Endothelial cell of umbilical vein (primary cell): ENCODE data around the gene ARID5A.

ENCODE experiments used
- CTCF ChIP-seq, 2 donors: IDR thresholded peaks; 1 replicate in 1 of 2; 2 replicates in 1 of 2; pipeline ENCODE4 v1.5.1; 2011; ENCODE audit warnings: low read length in 2 of 2, mild to moderate bottlenecking in 2 of 2, moderate library complexity in 2 of 2, control low read depth in 1 of 2, inconsistent platforms in 1 of 2, low read depth in 1 of 2; ENCODE audit not compliant: insufficient read depth in 1 of 2; ENCODE audit errors: extremely low read depth in 1 of 2
- EZH2 ChIP-seq: IDR thresholded peaks from 2 replicates; pipeline ENCODE4 v1.6.1; 2012; ENCODE audit warnings: borderline replicate concordance, low read depth, mild to moderate bottlenecking, moderate library complexity, low read length, inconsistent platforms; ENCODE audit not compliant: severe bottlenecking
- FOS ChIP-seq: IDR thresholded peaks from 2 replicates; pipeline ENCODE4 v1.6.1; 2011; ENCODE audit warnings: mild to moderate bottlenecking, low read length, moderate library complexity, borderline replicate concordance; ENCODE audit not compliant: insufficient read depth
- POLR2A ChIP-seq: IDR thresholded peaks from 2 replicates; pipeline ENCODE4 v1.6.1; 2012; ENCODE audit warnings: low read depth, mild to moderate bottlenecking, control low read depth, low read length
- POLR2AphosphoS5 ChIP-seq: IDR thresholded peaks from 2 replicates; pipeline ENCODE4 v1.6.1; 2012; ENCODE audit warnings: low read depth, mild to moderate bottlenecking, control low read depth, low read length, moderate library complexity; ENCODE audit not compliant: insufficient read depth

- TF ChIP-seq POLR2A (no peak), CTCF (IDR thresholded peaks at IDR 0.05; ENCODE audit: extremely low read depth in 1 of 2, insufficient read depth in 1 of 2, low read depth in 1 of 2, low read length in 2 of 2) (no peak), FOS (no peak), POLR2AphosphoS5 (peak; percentile 3), EZH2 (no peak)
Observed at GRCh38 chr2:96537734-96538486, 1.4 kb downstream of the ARID5A start.
